GM12878 (cell line): ENCODE measurements around the gene UBE2D4. TPM values are rescaled to one million over a fixed set of nuclear protein-coding genes. Genes with fewer than 3 reads are reported as not detected.
A peak's percentile ranks its signal among the peaks of the same experiment; 100 is the strongest.

ENCODE experiments used
- ASH2L ChIP-seq: fragments of 300-600, 200-600 bp; sonication (generic); IDR thresholded peaks from 2 replicates; pipeline ENCODE4 v1.6.1; 2017; ENCODE audit warnings: low read depth, mild to moderate bottlenecking, borderline replicate concordance
- BCLAF1 ChIP-seq: fragments of 450-650 bp; IDR thresholded peaks from 2 replicates; pipeline ENCODE4 v1.6.1; 2017; ENCODE audit warnings: antibody characterized with exemption, mild to moderate bottlenecking, moderate library complexity
- CEBPB ChIP-seq, 2 experiments: fragments of 150-350 bp in 1 of 2; IDR thresholded peaks; 2 replicates each; pipeline ENCODE4 v1.6.1; 2012 to 2014; ENCODE audit warnings: low read depth in 2 of 2, low read length in 2 of 2, borderline replicate concordance in 1 of 2, inconsistent platforms in 1 of 2
- EP300 ChIP-seq, 2 experiments: fragments of 150-350 bp in 1 of 2; IDR thresholded peaks; 2 replicates each; pipeline ENCODE4 v1.6.1; 2011 to 2012; ENCODE audit warnings: low read depth in 2 of 2, low read length in 2 of 2, borderline replicate concordance in 1 of 2, improper control_type of control experiment in 1 of 2, inconsistent platforms in 1 of 2; ENCODE audit not compliant: control insufficient read depth in 1 of 2
- FOS ChIP-seq: IDR thresholded peaks from 3 replicates; pipeline ENCODE4 v1.6.1; 2011; ENCODE audit warnings: borderline replicate concordance; ENCODE audit not compliant: insufficient read length; ENCODE audit errors: extremely low read depth
- IKZF1 ChIP-seq: fragments of 450-650 bp; conservative IDR thresholded peaks from 2 replicates; pipeline ENCODE4 v1.6.1; 2017; ENCODE audit warnings: antibody characterized with exemption, mild to moderate bottlenecking
- IRF3 ChIP-seq: fragments of 450-650 bp; IDR thresholded peaks from 2 replicates; pipeline ENCODE4 v1.6.1; 2014; ENCODE audit warnings: mild to moderate bottlenecking
- JUNB ChIP-seq: IDR thresholded peaks from 2 replicates; pipeline ENCODE4 v1.6.1; 2016; ENCODE audit warnings: antibody characterized with exemption, mild to moderate bottlenecking
- MYC ChIP-seq: IDR thresholded peaks from 2 replicates; pipeline ENCODE4 v1.6.1; 2011; ENCODE audit warnings: mild to moderate bottlenecking, low read length, moderate library complexity, inconsistent platforms; ENCODE audit not compliant: insufficient read depth, insufficient replicate concordance, insufficient read length, severe bottlenecking
- NFYA ChIP-seq: IDR thresholded peaks from 2 replicates; pipeline ENCODE4 v1.6.1; 2011; ENCODE audit warnings: low read depth, mild to moderate bottlenecking, low read length, improper control_type of control experiment, borderline replicate concordance
- POLR2A ChIP-seq: IDR thresholded peaks from 2 replicates; pipeline ENCODE4 v1.6.1; 2011; ENCODE audit warnings: low read depth, mild to moderate bottlenecking, low read length
- POLR2AphosphoS2 ChIP-seq: IDR thresholded peaks from 2 replicates; pipeline ENCODE4 v1.6.1; 2011; ENCODE audit warnings: low read depth, mild to moderate bottlenecking, low read length, improper control_type of control experiment, moderate library complexity
- RFX5 ChIP-seq: IDR thresholded peaks from 2 replicates; pipeline ENCODE4 v1.6.1; 2011; ENCODE audit warnings: low read depth, low read length, improper control_type of control experiment
- YBX1 ChIP-seq: fragments of 450-650 bp; IDR thresholded peaks from 2 replicates; pipeline ENCODE4 v1.6.1; 2016; ENCODE audit warnings: antibody characterized with exemption
- ZNF217 ChIP-seq: fragments of 450-650 bp; IDR thresholded peaks from 2 replicates; pipeline ENCODE4 v1.6.1; 2017; ENCODE audit warnings: antibody characterized with exemption, mild to moderate bottlenecking
- ZSCAN29 ChIP-seq: fragments of 450-650 bp; IDR thresholded peaks from 2 replicates; pipeline ENCODE4 v1.6.1; 2017; ENCODE audit warnings: mild to moderate bottlenecking, moderate library complexity
- polyA plus RNA-seq, 11 experiments: library from polyadenylated mRNA; depleted of rRNA in 4 of 11; unstranded in 6 of 11; stranded (reverse) in 5 of 11; fragments of >200 nt; fragmentation: Nextera tagmentation in 4 of 11; fragmentation: Illumina TruSeq in 1 of 11; extraction: Ambion mirVana in 4 of 11; extraction: Trizol in 1 of 11; gene quantifications; 1 replicate in 1 of 11; 2 replicates in 10 of 11; pipeline versions ENCODE4 v1.2.1 to v1.2.3, GENCODE V29; 2011 to 2016; ENCODE audit warnings: inconsistent platforms in 2 of 11, missing spikeins in 2 of 11, low read depth in 1 of 11
- total RNA-seq, 4 experiments: library from RNA; depleted of rRNA in 3 of 4; stranded (reverse); fragments of >200 nt in 3 of 4; fragmentation: Illumina TruSeq in 1 of 4; extraction: Trizol in 1 of 4; gene quantifications; 2 replicates each; pipeline versions ENCODE4 v1.2.1 to v1.2.3, GENCODE V29; 2013 to 2021

UBE2D4 gene
- total and polyA plus RNA-seq, 10 of the 15 experiments (the other 5 are each of a cell fraction or from before 2014, with no cell fraction given) = 3.5 to 16.6 (median 10.3) TPM

DNA sequence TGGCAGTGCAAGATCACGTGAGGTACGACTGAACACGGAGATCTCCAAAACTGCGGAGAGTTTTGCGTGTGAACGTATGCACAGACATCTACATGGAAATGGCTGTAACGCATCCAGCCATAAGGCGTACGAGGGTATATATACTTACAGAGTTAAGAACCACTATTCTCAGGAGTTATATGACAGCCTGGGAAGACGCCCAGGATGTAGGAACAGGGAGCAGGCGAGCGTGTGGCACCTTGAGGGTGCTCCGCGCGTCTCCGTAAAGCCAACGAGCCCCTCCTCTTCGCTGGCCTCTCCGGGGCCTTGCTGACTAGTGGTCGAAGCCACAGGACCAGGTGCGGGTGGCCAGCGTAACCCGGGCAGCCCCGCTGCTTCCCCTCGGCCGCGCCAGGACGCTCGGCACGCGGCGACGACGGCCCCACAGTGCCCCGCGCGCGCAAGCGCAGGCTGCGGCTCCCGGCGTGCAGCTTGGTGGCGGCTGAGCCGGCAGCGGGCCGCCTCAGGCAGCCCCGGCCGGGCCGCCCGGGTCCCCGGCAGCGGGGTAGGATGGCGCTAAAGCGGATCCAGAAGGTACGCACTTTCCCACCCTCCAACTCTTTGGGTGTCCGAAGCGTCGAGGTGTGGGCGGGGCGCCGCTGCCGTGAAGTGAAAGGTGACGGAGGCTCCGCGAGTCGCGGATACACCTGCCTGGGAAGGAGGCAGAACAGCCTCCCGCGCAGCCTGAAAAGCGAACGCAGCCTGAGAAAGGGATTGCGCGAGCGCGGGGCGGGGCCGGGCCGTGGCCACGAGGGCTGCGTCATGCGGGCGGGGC is at the start of gene UBE2D4 (continued):
- TF ChIP-seq RFX5 (no peak), FOS (no peak), POLR2A (peak; percentile 98), ASH2L (peak; percentile 72; the same call in 1 of the 2 replicates), CEBPB (IDR thresholded peaks at IDR 0.05; ENCODE audit: borderline replicate concordance in 1 of 2, low read depth in 2 of 2, low read length in 2 of 2) (no peak), IKZF1 (peak; percentile 91), EP300 (IDR thresholded peaks at IDR 0.05; ENCODE audit: borderline replicate concordance in 1 of 2, control insufficient read depth in 1 of 2, low read depth in 2 of 2, low read length in 2 of 2) (no peak), IRF3 (no peak; the same call in 1 of the 2 replicates), ZNF217 (peak; percentile 84), JUNB (no peak), BCLAF1 (no peak), YBX1 (no peak), NFYA (no peak), POLR2AphosphoS2 (peak; percentile 89; the same call in 1 of the 2 replicates), MYC (no peak), ZSCAN29 (0 out of 2 replicates have a peak, but pooled peaks have one; percentile 48)
